ENCODE results near the gene NOL7.

Gene NOL7

GRCh38 chr6:13614926-13615791 lies at the start of gene NOL7:
TSS of gene NOL7 (plus strand) at chr6:13615335. CDS start at chr6:13615359, 24 bp downstream.
- peak within 1 kb of the TSS; percentile 27 for H3K27ac ChIP-seq (ENCODE audit: low read length)
- peaks cover 8% of the 10 kb centered on the region; the same call in 1 of the 2 replicates for H3K4me1 ChIP-seq (ENCODE audit: insufficient read depth, low read length)
- peak within 1 kb of the TSS; percentile 99 for H3K4me3 ChIP-seq (ENCODE audit: low read length)
- peak within 1 kb of the TSS; percentile 95 for H3K9ac ChIP-seq (ENCODE audit: low read depth, low read length)
- no peaks in the 10 kb centered on the region for H3K27me3 ChIP-seq (ENCODE audit: insufficient read depth, low read length)
- no peaks in the 10 kb centered on the region for H3K9me3 ChIP-seq (ENCODE audit: insufficient read depth, low read depth, low read length)
- H3K36me3 ChIP-seq (ENCODE audit: insufficient read depth, low read depth, low read length) = peaks cover 36% of the 10 kb centered on the region

DNA sequence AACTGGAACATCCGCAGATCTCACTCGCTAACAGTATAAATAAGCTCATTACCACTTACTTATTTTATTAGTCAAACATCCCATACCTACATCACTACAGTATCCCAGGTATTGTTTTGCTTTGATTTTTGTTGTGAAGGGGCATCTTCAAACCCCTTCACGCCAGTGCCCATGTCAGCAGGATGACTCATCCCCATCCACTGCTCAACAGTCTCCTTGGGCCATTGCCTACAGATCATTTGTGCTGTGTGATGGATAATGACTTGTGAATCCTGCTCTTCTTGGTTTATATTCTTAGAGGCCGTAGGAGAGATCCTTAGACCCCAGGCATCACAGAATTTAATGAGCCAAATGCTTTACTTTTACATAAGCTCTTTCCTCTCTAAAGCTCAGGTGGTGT lies 49.2 kb upstream of the NOL7 start:
- no peak overlapping the region for H3K27ac ChIP-seq (ENCODE audit: low read length)
- no peaks in the 10 kb centered on the region for H3K36me3 ChIP-seq (ENCODE audit: insufficient read depth, low read depth, low read length)
- no peaks in the 10 kb centered on the region for H3K9me3 ChIP-seq (ENCODE audit: insufficient read depth, low read depth, low read length)
- H3K27me3 ChIP-seq (ENCODE audit: insufficient read depth, low read length) = no peaks in the 10 kb centered on the region
- H3K9ac ChIP-seq (ENCODE audit: low read depth, low read length) = no peak overlapping the region
- H3K4me1 ChIP-seq (ENCODE audit: insufficient read depth, low read length) = no peaks in the 10 kb centered on the region
- no peak overlapping the region for H3K4me3 ChIP-seq (ENCODE audit: low read length)

GRCh38 chr6:13566500-13566899 lies 48.6 kb upstream of the NOL7 start:
- Histone ChIP-seq H3K4me1 (ENCODE audit: insufficient read depth, low read length) (no peaks in the 10 kb centered on the region), H3K4me3 (ENCODE audit: low read length) (no peak overlapping the region), H3K27ac (ENCODE audit: low read length) (no peak overlapping the region), H3K9ac (ENCODE audit: low read depth, low read length) (no peak overlapping the region), H3K36me3 (ENCODE audit: insufficient read depth, low read depth, low read length) (no peaks in the 10 kb centered on the region), H3K27me3 (ENCODE audit: insufficient read depth, low read length) (no peaks in the 10 kb centered on the region), H3K9me3 (ENCODE audit: insufficient read depth, low read depth, low read length) (no peaks in the 10 kb centered on the region)

- Histone ChIP-seq H3K4me3 (ENCODE audit: low read length) (no peak overlapping the region), H3K4me1 (ENCODE audit: insufficient read depth, low read length) (peaks cover 7% of the 10 kb centered on the region), H3K27me3 (ENCODE audit: insufficient read depth, low read length) (no peaks in the 10 kb centered on the region), H3K9me3 (ENCODE audit: insufficient read depth, low read depth, low read length) (no peaks in the 10 kb centered on the region), H3K9ac (ENCODE audit: low read depth, low read length) (no peak overlapping the region), H3K36me3 (ENCODE audit: insufficient read depth, low read depth, low read length) (no peaks in the 10 kb centered on the region), H3K27ac (ENCODE audit: low read length) (no peak overlapping the region)
These were observed 46.2 kb upstream of the NOL7 start for GRCh38 chr6:13568970-13569369.

DNA sequence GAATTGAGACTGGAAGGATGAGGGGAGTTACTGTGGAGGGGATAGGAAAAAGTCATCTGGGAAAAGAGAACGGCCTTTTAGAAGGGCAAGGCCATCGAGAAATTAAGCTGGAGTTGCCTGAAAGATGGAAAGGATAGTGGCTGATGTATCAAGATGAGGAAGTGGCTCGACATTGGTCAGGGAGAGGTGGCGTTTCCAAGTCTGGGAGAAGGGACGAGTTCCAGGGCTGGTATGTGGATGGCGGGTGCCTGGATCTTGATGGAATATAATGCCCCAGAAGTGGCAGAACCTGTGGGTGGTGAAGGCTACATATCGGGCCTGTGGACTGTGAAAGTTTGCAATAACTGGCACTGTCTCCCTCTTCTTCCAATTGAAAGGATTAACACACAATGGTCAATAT lies 42.9 kb upstream of the NOL7 start:
- Histone ChIP-seq H3K27ac (ENCODE audit: low read length) (no peak overlapping the region), H3K9me3 (ENCODE audit: insufficient read depth, low read depth, low read length) (no peaks in the 10 kb centered on the region), H3K36me3 (ENCODE audit: insufficient read depth, low read depth, low read length) (no peaks in the 10 kb centered on the region)

DNA sequence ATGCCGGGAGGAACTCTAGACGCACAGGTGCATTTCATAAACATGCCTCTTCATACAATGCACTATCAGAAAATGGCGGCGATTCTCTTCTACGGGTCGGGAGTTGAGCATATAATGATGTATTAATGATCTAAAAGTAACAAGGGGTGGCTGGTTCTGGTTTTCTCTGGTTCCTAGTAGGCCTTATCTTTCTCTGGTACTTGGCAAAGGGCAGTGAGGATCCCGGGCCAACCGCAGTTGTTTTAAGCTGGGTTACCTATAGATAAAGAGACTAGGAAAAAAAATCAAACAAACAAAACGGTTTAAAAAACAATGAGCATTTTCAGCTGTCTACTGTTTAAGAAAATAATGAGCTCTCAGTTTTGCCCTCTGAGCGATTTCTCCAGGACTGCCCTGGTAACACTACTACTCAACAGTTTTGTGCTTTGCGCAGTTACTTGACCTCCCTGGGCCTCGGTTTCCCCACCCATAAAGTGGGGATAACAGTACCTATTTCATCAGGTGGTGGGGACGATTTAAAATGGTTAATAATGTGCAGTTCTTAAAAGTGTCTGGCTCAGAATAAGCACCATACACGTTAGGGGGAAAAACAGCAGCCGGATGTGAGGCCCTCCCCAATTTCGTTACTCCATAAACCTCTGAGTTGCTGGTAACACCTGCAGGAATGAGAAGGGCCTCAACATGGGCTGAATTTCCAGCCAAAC lies 42.0 kb upstream of the NOL7 start:
- peak overlapping the region; percentile 95 for H3K4me3 ChIP-seq (ENCODE audit: low read length)
- peak overlapping the region; percentile 92 for H3K27ac ChIP-seq (ENCODE audit: low read length)
- peaks cover 7% of the 10 kb centered on the region for H3K4me1 ChIP-seq (ENCODE audit: insufficient read depth, low read length)
- no peaks in the 10 kb centered on the region for H3K27me3 ChIP-seq (ENCODE audit: insufficient read depth, low read length)
- no peaks in the 10 kb centered on the region for H3K9me3 ChIP-seq (ENCODE audit: insufficient read depth, low read depth, low read length)
- no peaks in the 10 kb centered on the region for H3K36me3 ChIP-seq (ENCODE audit: insufficient read depth, low read depth, low read length)
- H3K9ac ChIP-seq (ENCODE audit: low read depth, low read length) = peak overlapping the region; percentile 97; the same call in 1 of the 2 replicates

More for the DNA sequence above, 42.9 kb upstream of the NOL7 start:
- H3K4me3 ChIP-seq (ENCODE audit: low read length) = no peak overlapping the region
- H3K4me1 ChIP-seq (ENCODE audit: insufficient read depth, low read length) = peaks cover 7% of the 10 kb centered on the region
- H3K27me3 ChIP-seq (ENCODE audit: insufficient read depth, low read length) = no peaks in the 10 kb centered on the region
- H3K9ac ChIP-seq (ENCODE audit: low read depth, low read length) = no peak overlapping the region

DNA sequence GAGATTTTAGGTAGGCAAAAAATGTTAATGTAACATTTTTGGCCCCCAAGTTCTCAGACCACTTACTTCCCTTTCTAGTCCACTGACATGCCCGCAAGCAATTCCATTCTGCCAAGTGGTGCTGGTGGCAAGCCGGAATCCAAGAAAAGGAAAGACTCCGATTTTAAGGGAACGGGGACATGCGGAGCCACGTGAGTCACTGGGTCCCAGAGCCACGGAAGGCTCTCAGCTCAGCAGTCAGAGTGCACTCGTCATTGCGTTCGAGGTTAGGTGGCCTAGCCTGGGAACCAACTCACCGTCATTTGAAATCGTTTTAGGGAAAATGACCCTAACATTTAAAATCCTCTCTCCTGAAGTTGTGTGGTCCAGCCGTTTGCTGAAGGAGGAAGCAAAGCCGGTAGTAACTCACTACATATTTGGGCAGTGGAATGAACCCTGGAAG lies 41.4 kb upstream of the NOL7 start:
- H3K9ac ChIP-seq (ENCODE audit: low read depth, low read length) = peak overlapping the region; percentile 97; the same call in 1 of the 2 replicates
- H3K4me3 ChIP-seq (ENCODE audit: low read length) = peak overlapping the region; percentile 95
- no peaks in the 10 kb centered on the region for H3K36me3 ChIP-seq (ENCODE audit: insufficient read depth, low read depth, low read length)
- no peaks in the 10 kb centered on the region for H3K27me3 ChIP-seq (ENCODE audit: insufficient read depth, low read length)
- peaks cover 7% of the 10 kb centered on the region for H3K4me1 ChIP-seq (ENCODE audit: insufficient read depth, low read length)
- H3K27ac ChIP-seq (ENCODE audit: low read length) = peak overlapping the region; percentile 92
- no peaks in the 10 kb centered on the region for H3K9me3 ChIP-seq (ENCODE audit: insufficient read depth, low read depth, low read length)

GRCh38 chr6:13574149-13574570 lies 41.0 kb upstream of the NOL7 start:
- Histone ChIP-seq H3K4me1 (ENCODE audit: insufficient read depth, low read length) (peaks cover 7% of the 10 kb centered on the region), H3K9me3 (ENCODE audit: insufficient read depth, low read depth, low read length) (no peaks in the 10 kb centered on the region), H3K9ac (ENCODE audit: low read depth, low read length) (peak overlapping the region; percentile 97; the same call in 1 of the 2 replicates), H3K36me3 (ENCODE audit: insufficient read depth, low read depth, low read length) (no peaks in the 10 kb centered on the region), H3K27ac (ENCODE audit: low read length) (peak overlapping the region; percentile 89), H3K27me3 (ENCODE audit: insufficient read depth, low read length) (no peaks in the 10 kb centered on the region), H3K4me3 (ENCODE audit: low read length) (peak overlapping the region; percentile 95)

GRCh38 chr6:13574571-13575376 lies 40.4 kb upstream of the NOL7 start, which contains the start of gene SIRT5:
TSS of gene SIRT5 (plus strand) at chr6:13574601. CDS start at chr6:13584111, 9,510 bp downstream.
- Histone ChIP-seq H3K27ac (ENCODE audit: low read length) (peak within 1 kb of the TSS; percentile 92), H3K9me3 (ENCODE audit: insufficient read depth, low read depth, low read length) (no peaks in the 10 kb centered on the region), H3K4me1 (ENCODE audit: insufficient read depth, low read length) (peaks cover 7% of the 10 kb centered on the region), H3K27me3 (ENCODE audit: insufficient read depth, low read length) (no peaks in the 10 kb centered on the region), H3K4me3 (ENCODE audit: low read length) (peak within 1 kb of the TSS; percentile 95), H3K36me3 (ENCODE audit: insufficient read depth, low read depth, low read length) (peaks cover 4% of the 10 kb centered on the region; the same call in 1 of the 2 replicates), H3K9ac (ENCODE audit: low read depth, low read length) (peak within 1 kb of the TSS; percentile 97)

DNA sequence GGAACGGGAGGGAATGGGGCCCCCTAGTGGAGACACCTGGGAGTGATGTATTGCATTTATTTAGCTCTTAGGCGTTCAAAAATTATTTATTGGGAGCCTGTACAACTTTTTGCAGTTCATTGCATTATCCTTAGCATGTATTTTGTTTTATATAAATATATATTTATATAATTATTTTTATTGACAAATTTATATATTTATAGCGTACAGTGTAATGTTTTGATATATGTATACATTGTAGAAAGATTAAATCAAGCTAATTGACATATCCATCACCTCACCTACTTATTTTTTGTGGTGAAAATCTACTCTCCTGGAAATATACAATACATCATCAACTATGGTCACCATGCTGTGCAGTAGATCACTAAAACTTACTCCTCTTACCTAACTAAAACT lies 39.8 kb upstream of the NOL7 start:
- Histone ChIP-seq H3K36me3 (ENCODE audit: insufficient read depth, low read depth, low read length) (peaks cover 9% of the 10 kb centered on the region; the same call in 1 of the 2 replicates), H3K4me3 (ENCODE audit: low read length) (peak overlapping the region; percentile 95; the same call in 1 of the 2 replicates), H3K9me3 (ENCODE audit: insufficient read depth, low read depth, low read length) (no peaks in the 10 kb centered on the region), H3K9ac (ENCODE audit: low read depth, low read length) (peak overlapping the region; percentile 97; the same call in 1 of the 2 replicates), H3K27ac (ENCODE audit: low read length) (no peak overlapping the region), H3K27me3 (ENCODE audit: insufficient read depth, low read length) (no peaks in the 10 kb centered on the region), H3K4me1 (ENCODE audit: insufficient read depth, low read length) (peaks cover 7% of the 10 kb centered on the region)

- Histone ChIP-seq H3K27ac (ENCODE audit: low read length) (no peak overlapping the region), H3K4me3 (ENCODE audit: low read length) (no peak overlapping the region)
These were observed 39.1 kb upstream of the NOL7 start for GRCh38 chr6:13576017-13576416.

More at GRCh38 chr6:13576017-13576416, 39.1 kb upstream of the NOL7 start:
- H3K9ac ChIP-seq (ENCODE audit: low read depth, low read length) = no peak overlapping the region
- H3K9me3 ChIP-seq (ENCODE audit: insufficient read depth, low read depth, low read length) = no peaks in the 10 kb centered on the region
- H3K36me3 ChIP-seq (ENCODE audit: insufficient read depth, low read depth, low read length) = peaks cover 9% of the 10 kb centered on the region; the same call in 1 of the 2 replicates
- no peaks in the 10 kb centered on the region for H3K27me3 ChIP-seq (ENCODE audit: insufficient read depth, low read length)
- H3K4me1 ChIP-seq (ENCODE audit: insufficient read depth, low read length) = peaks cover 7% of the 10 kb centered on the region
